Measurements from ENCODE around the gene ZBTB48.

The ZBTB48 gene

DNA sequence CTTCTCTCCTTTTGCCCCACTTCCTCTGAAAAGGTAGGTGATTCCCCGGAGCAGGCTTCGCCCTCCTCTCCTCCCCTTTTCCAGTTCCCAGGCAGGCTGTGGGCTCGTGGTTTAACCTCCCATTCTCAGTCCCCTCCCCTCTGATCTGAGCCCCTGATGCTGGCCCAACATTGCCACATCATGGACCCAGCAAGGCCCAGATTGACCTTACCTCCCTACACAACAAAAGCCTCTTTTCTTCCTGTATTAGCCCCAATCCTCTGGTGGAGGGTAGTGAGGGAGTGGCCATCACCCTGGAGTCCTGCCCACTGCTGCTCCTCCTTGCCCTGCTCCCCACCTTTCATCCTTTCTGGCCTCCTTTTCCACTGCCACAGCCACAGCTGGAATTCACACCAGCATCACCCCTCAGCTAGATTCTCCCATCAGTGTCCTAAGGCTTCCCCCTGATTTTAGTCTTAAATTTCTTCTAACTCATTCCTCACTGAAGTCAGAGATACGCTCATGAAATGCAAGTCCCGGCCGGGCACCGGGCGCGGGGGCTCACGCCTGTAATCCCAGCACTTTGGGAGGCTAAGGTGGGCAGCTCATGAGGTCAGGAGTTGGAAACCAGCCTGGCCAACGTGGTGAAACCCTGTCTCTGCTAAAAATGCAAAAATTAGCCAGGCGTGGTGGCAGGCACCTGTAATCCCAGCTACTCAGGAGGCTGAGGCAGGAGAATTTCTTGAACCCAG, 7.0 kb upstream of the ZBTB48 start:
- TF ChIP-seq, protein P1, sequence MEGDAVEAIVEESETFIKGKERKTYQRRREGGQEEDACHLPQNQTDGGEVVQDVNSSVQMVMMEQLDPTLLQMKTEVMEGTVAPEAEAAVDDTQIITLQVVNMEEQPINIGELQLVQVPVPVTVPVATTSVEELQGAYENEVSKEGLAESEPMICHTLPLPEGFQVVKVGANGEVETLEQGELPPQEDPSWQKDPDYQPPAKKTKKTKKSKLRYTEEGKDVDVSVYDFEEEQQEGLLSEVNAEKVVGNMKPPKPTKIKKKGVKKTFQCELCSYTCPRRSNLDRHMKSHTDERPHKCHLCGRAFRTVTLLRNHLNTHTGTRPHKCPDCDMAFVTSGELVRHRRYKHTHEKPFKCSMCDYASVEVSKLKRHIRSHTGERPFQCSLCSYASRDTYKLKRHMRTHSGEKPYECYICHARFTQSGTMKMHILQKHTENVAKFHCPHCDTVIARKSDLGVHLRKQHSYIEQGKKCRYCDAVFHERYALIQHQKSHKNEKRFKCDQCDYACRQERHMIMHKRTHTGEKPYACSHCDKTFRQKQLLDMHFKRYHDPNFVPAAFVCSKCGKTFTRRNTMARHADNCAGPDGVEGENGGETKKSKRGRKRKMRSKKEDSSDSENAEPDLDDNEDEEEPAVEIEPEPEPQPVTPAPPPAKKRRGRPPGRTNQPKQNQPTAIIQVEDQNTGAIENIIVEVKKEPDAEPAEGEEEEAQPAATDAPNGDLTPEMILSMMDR (IDR thresholded peaks at IDR 0.05; ENCODE audit: low read depth, low read length, missing control alignments) = no peak
- no peak overlapping the region for H3K4me3 ChIP-seq (ENCODE audit: low read depth, low read length)
- in situ Hi-C loops (cut with HindIII; ENCODE audit: low sequenced_read_pairs) = no loop called here
- DNase-seq (ENCODE audit: low read depth) = no peak

DNA sequence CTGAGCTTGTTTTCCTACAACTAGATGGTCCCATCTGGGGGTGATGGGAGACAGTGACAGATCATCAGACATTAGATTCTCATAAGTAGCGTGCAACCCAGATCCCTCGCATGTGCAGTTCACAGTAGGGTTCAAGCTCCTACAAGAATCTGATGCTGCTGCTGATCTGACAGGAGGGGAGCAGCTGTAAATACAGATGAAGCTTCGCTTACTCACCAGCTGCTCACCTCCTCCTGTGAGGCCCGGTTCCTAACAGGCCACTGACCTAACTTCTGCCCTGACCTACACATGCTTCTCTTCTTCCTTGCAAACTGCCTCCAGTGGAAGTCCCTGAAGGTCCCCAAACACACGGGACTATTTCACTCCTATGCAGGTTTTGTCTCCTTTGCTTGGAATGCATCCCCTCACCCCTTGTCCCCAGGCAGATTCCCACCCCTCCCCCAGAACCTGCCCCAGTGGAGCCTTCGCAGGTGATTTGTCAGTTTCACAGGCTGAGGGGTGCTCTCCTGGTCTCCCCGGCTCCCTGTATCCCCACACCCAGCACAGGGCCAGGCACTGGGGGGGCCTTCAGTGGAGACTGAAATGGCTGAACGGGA, 5.7 kb upstream of the ZBTB48 start:
- H3K4me3 ChIP-seq (ENCODE audit: low read depth, low read length) = no peak overlapping the region
- TF ChIP-seq, protein P1 (IDR thresholded peaks at IDR 0.05; ENCODE audit: low read depth, low read length, missing control alignments) = no peak
- in situ Hi-C loops (cut with HindIII; ENCODE audit: low sequenced_read_pairs) = no loop called here
- no peak for DNase-seq (ENCODE audit: low read depth)

DNA sequence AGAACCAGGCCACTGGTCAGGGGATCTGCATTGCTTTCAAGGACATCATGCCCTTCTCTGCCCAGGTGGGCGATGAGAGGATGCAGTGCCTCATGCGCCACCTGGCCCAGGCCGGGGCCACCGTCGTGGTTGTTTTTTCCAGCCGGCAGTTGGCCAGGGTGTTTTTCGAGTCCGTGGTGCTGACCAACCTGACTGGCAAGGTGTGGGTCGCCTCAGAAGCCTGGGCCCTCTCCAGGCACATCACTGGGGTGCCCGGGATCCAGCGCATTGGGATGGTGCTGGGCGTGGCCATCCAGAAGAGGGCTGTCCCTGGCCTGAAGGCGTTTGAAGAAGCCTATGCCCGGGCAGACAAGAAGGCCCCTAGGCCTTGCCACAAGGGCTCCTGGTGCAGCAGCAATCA, 5.0 kb upstream of the ZBTB48 start:
- in situ Hi-C loops (cut with HindIII; ENCODE audit: low sequenced_read_pairs) = no loop called here
- no peak for DNase-seq (ENCODE audit: low read depth)
- TF ChIP-seq, protein P1 (IDR thresholded peaks at IDR 0.05; ENCODE audit: low read depth, low read length, missing control alignments) = no peak
- no peak overlapping the region for H3K4me3 ChIP-seq (ENCODE audit: low read depth, low read length)

DNA sequence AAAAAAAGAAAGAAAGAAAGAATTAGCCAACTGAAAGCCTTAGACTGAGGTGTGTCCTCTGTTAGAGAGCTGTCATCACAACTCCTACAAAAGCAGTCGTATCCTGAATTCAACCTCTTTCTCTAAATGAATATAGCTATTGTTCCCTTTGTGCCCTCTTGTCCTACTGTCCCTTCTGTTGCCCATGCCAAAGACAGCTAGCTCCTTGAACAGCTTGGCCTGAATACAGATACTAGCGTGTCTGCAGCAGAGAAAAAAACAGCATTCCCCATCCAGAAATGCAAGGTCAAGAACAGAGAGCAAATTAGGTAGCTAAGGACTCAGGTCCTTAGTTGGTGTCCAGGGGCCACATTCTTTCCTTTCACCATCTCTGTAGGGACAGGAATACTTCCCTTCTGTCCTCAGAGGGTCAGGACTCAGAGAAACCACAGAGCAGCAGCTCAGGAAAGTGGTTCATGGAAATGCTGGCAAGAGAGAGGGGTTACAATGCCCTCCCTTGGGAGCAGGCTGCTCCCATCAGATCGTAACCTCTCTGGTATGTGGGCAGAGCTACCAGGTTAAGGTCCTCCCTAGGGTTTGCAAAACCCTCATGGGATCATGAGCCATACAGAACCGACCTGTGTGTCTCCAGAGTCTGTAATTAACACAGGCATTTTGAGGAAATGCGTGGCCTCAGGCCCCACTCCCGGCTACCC, 1.8 kb upstream of the ZBTB48 start:
- in situ Hi-C loops (cut with HindIII; ENCODE audit: low sequenced_read_pairs) = no loop called here
- DNase-seq (ENCODE audit: low read depth) = no peak
- TF ChIP-seq, protein P1 (IDR thresholded peaks at IDR 0.05; ENCODE audit: low read depth, low read length, missing control alignments) = no peak
- H3K4me3 ChIP-seq (ENCODE audit: low read depth, low read length) = no peak overlapping the region

DNA sequence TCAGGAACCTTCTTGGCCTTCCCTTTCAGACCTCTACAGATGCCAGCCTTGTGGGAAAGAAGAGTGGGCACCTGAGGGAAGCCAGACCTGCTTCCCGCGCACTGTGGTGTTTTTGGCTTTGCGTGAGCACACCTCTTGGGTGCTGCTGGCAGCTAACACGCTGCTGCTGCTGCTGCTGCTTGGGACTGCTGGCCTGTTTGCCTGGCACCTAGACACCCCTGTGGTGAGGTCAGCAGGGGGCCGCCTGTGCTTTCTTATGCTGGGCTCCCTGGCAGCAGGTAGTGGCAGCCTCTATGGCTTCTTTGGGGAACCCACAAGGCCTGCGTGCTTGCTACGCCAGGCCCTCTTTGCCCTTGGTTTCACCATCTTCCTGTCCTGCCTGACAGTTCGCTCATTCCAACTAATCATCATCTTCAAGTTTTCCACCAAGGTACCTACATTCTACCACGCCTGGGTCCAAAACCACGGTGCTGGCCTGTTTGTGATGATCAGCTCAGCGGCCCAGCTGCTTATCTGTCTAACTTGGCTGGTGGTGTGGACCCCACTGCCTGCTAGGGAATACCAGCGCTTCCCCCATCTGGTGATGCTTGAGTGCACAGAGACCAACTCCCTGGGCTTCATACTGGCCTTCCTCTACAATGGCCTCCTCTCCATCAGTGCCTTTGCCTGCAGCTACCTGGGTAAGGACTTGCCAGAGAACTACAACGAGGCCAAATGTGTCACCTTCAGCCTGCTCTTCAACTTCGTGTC, 995 bp upstream of the ZBTB48 start:
- H3K4me3 ChIP-seq (ENCODE audit: low read depth, low read length) = no peak overlapping the region
- TF ChIP-seq, protein P1 (IDR thresholded peaks at IDR 0.05; ENCODE audit: low read depth, low read length, missing control alignments) = no peak

DNA sequence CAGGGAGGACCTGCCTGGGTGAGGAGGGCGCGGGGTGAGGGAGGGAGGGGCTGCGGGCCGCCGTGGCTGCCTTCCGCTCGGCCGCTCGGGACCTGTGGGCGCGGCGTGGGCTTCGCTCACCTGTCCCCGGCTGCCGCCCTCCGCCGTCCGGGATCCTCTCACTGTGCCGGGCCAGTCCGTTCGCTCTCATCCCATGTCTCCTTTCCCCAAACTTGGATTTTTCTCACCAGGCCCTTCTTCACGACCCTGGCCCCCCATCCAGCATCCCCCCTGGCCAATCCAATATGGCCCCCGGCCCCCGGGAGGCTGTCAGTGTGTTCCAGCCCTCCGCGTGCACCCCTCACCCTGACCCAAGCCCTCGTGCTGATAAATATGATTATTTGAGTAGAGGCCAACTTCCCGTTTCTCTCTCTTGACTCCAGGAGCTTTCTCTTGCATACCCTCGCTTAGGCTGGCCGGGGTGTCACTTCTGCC, 362 bp downstream of the ZBTB48 start:
- DNase-seq (ENCODE audit: low read depth) = no peak

More for the DNA sequence above, 995 bp upstream of the ZBTB48 start:
- DNase-seq (ENCODE audit: low read depth) = no peak
- in situ Hi-C loops (cut with HindIII; ENCODE audit: low sequenced_read_pairs) = no loop called here

More for the DNA sequence above, 362 bp downstream of the ZBTB48 start:
- in situ Hi-C loops (cut with HindIII; ENCODE audit: low sequenced_read_pairs) = no loop called here
- peak overlapping the region; percentile 84 for H3K4me3 ChIP-seq (ENCODE audit: low read depth, low read length)
- TF ChIP-seq, protein P1 (IDR thresholded peaks at IDR 0.05; ENCODE audit: low read depth, low read length, missing control alignments) = no peak
